ENCODE measurements around the gene IRF6.

The IRF6 gene

GRCh38 chr1:209849388-209849787 lies 43.4 kb upstream of the IRF6 start:
- DNase-seq (ENCODE audit: low read depth): no peak
- TF ChIP-seq CTCF (conservative IDR thresholded peaks at IDR 0.05; ENCODE audit: low read depth, low read length): no peak

GRCh38 chr1:209845408-209845725 lies 39.4 kb upstream of the IRF6 start:
- no peak overlapping the region for H3K4me3 ChIP-seq (ENCODE audit: low read length)
- no peak for DNase-seq (ENCODE audit: low read depth)
- no peak for TF ChIP-seq CTCF (conservative IDR thresholded peaks at IDR 0.05; ENCODE audit: low read depth, low read length)

More at GRCh38 chr1:209849388-209849787, 43.4 kb upstream of the IRF6 start:
- H3K4me3 ChIP-seq (ENCODE audit: low read length): no peak overlapping the region

GRCh38 chr1:209844695-209845407 lies 38.9 kb upstream of the IRF6 start:
- DNase-seq (ENCODE audit: low read depth): no peak
- H3K4me3 ChIP-seq (ENCODE audit: low read length): no peak overlapping the region

GRCh38 chr1:209840611-209841010 lies 34.7 kb upstream of the IRF6 start:
- H3K4me3 ChIP-seq (ENCODE audit: low read length): no peak overlapping the region
- DNase-seq (ENCODE audit: low read depth): no peak
- TF ChIP-seq CTCF (conservative IDR thresholded peaks at IDR 0.05; ENCODE audit: low read depth, low read length): no peak

More at GRCh38 chr1:209844695-209845407, 38.9 kb upstream of the IRF6 start:
- no peak for TF ChIP-seq CTCF (conservative IDR thresholded peaks at IDR 0.05; ENCODE audit: low read depth, low read length)

GRCh38 chr1:209839875-209840546 lies 34.1 kb upstream of the IRF6 start:
- no peak for TF ChIP-seq CTCF (conservative IDR thresholded peaks at IDR 0.05; ENCODE audit: low read depth, low read length)
- H3K4me3 ChIP-seq (ENCODE audit: low read length): no peak overlapping the region
- DNase-seq (ENCODE audit: low read depth): peak; percentile 91

- H3K4me3 ChIP-seq (ENCODE audit: low read length): no peak overlapping the region
- TF ChIP-seq CTCF (conservative IDR thresholded peaks at IDR 0.05; ENCODE audit: low read depth, low read length): no peak
- no peak for DNase-seq (ENCODE audit: low read depth)
These were observed 32.6 kb upstream of the IRF6 start for GRCh38 chr1:209838537-209838936.

GRCh38 chr1:209837671-209838070 lies 31.7 kb upstream of the IRF6 start:
- no peak for DNase-seq (ENCODE audit: low read depth)
- H3K4me3 ChIP-seq (ENCODE audit: low read length): no peak overlapping the region
- no peak for TF ChIP-seq CTCF (conservative IDR thresholded peaks at IDR 0.05; ENCODE audit: low read depth, low read length)

Measured in retinal pigment epithelial cell (primary cell).